ENCODE data around the gene SSBP3. TPM values are rescaled to one million over a fixed set of nuclear protein-coding genes. Genes with fewer than 3 reads are reported as not detected.

Gene SSBP3
- polyA plus RNA-seq, 1 donor (not counting 4 experiments of a cell fraction or from before 2014, with no cell fraction given): 16.9 TPM

DNA sequence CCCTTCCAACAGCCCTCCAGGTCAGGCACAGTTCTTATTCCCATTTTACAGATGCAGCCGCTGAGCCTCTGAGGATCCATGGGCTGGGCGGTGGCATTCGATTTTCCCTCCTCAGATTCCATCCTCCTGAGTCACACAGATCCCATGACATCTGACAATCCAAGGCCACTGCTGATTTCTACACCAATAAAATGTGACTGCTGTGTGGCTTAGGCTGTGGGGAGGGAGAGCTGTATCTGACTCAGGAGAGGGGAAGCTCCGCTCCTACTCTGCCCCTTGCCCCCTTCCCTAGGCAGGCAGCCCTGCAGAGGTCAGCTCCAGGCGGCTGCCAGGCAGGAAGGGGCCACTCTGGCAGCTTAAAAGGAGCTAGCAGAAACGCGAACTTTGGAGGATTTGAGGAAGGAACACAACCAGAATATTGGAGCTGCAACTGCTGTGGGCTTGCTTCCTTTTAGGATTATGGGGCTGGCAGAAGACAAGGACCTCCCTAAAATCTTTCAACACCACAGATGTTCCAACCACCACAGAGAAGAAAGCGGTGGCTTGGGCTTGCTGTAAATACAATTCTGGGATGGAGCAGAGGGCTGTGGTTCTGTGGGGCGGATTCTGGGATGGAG lies 156.3 kb downstream of the SSBP3 start:
- Histone ChIP-seq H3K36me3 (ENCODE audit: control insufficient read depth in 2 of 2, extremely low read depth in 1 of 2, insufficient read depth in 2 of 2, low read length in 2 of 2) (peaks cover 4 to 10% of the 10 kb centered on the region in 2 experiments), H2AFZ (ENCODE audit: control insufficient read depth, low read length) (no peak overlapping the region)
- no peak for TF ChIP-seq EZH2 (IDR thresholded peaks at IDR 0.05; ENCODE audit: low read length)
- TF ChIP-seq, protein P1, sequence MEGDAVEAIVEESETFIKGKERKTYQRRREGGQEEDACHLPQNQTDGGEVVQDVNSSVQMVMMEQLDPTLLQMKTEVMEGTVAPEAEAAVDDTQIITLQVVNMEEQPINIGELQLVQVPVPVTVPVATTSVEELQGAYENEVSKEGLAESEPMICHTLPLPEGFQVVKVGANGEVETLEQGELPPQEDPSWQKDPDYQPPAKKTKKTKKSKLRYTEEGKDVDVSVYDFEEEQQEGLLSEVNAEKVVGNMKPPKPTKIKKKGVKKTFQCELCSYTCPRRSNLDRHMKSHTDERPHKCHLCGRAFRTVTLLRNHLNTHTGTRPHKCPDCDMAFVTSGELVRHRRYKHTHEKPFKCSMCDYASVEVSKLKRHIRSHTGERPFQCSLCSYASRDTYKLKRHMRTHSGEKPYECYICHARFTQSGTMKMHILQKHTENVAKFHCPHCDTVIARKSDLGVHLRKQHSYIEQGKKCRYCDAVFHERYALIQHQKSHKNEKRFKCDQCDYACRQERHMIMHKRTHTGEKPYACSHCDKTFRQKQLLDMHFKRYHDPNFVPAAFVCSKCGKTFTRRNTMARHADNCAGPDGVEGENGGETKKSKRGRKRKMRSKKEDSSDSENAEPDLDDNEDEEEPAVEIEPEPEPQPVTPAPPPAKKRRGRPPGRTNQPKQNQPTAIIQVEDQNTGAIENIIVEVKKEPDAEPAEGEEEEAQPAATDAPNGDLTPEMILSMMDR (optimal IDR thresholded peaks at IDR 0.05 in 1 of 3, IDR thresholded peaks at IDR 0.05 in 1 of 3, conservative IDR thresholded peaks at IDR 0.05 in 1 of 3; ENCODE audit: extremely low read depth in 1 of 3, insufficient read depth in 2 of 3, low read length in 3 of 3): no peak

DNA sequence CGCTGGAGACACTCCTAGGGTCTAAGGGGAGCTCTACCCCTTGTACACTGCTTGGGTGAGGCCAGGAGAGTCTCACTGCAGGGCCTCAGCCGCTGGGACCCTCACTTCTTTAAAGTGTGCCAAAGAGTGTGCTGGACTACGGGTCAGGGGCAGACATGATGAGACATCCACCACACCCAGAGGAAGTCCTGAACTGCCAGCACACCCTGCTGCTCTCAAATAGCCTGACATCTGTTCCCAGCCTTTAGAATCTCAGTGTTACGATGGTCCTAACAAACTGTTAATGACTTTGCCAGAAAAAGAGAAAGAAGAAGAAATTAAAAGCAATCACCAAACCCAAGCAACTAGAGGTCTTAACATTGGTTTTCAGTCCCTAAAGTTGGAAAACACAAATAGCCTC lies 157.2 kb downstream of the SSBP3 start:
- H3K4me3 ChIP-seq (ENCODE audit: control insufficient read depth in 2 of 3, extremely low read depth in 1 of 3, insufficient read depth in 2 of 3, low read depth in 1 of 3, low read length in 3 of 3): no peak overlapping the region

More for the DNA sequence above, 156.3 kb downstream of the SSBP3 start:
- Histone ChIP-seq H3K9me1 (ENCODE audit: control insufficient read depth, extremely low read depth, insufficient read depth, low read length) (peaks cover 3% of the 10 kb centered on the region), H3K4me3 (ENCODE audit: control insufficient read depth in 2 of 3, extremely low read depth in 1 of 3, insufficient read depth in 2 of 3, low read depth in 1 of 3, low read length in 3 of 3) (no peak overlapping the region), H4K20me1 (ENCODE audit: control insufficient read depth, extremely low read depth, insufficient read depth, low read length) (peaks cover 10% of the 10 kb centered on the region), H3K27me3 (ENCODE audit: control insufficient read depth, extremely low read depth, insufficient read depth, low read length) (no peaks in the 10 kb centered on the region), H3K4me1 (ENCODE audit: control insufficient read depth, extremely low read depth, insufficient read depth, low read length) (peaks cover 23% of the 10 kb centered on the region), H3K27ac (ENCODE audit: control insufficient read depth, insufficient read depth, low read length) (no peak overlapping the region), H3K4me2 (ENCODE audit: control insufficient read depth, extremely low read depth, insufficient read depth, low read depth, low read length) (no peak overlapping the region), H3K9me3 (ENCODE audit: control insufficient read depth, low read depth, low read length) (no peaks in the 10 kb centered on the region), H3K9ac (ENCODE audit: control insufficient read depth, extremely low read depth, insufficient read depth, low read length) (no peak overlapping the region), H3K79me2 (ENCODE audit: control insufficient read depth, insufficient read depth, low read length) (no peaks in the 10 kb centered on the region)
- no peak for DNase-seq (ENCODE audit: low read depth, low spot score)
- FAIRE-seq: no peak
- dilution Hi-C loops (cut with MboI; ENCODE audit: extremely low pct_ligation_motif_present, low sequenced_read_pairs): no loop called here

More for the DNA sequence above, 157.2 kb downstream of the SSBP3 start:
- no peak overlapping the region for H2AFZ ChIP-seq (ENCODE audit: control insufficient read depth, low read length)
- FAIRE-seq (no peak), DNase-seq (ENCODE audit: low read depth, low spot score) (no peak)
- H3K27me3 ChIP-seq (ENCODE audit: control insufficient read depth, extremely low read depth, insufficient read depth, low read length): no peaks in the 10 kb centered on the region
- H3K9me3 ChIP-seq (ENCODE audit: control insufficient read depth, low read depth, low read length): no peaks in the 10 kb centered on the region
- peaks cover 3% of the 10 kb centered on the region for H3K9me1 ChIP-seq (ENCODE audit: control insufficient read depth, extremely low read depth, insufficient read depth, low read length)
- no peak for TF ChIP-seq EZH2 (IDR thresholded peaks at IDR 0.05; ENCODE audit: low read length)
- TF ChIP-seq, protein P1 (optimal IDR thresholded peaks at IDR 0.05 in 1 of 3, IDR thresholded peaks at IDR 0.05 in 1 of 3, conservative IDR thresholded peaks at IDR 0.05 in 1 of 3; ENCODE audit: extremely low read depth in 1 of 3, insufficient read depth in 2 of 3, low read length in 3 of 3): no peak
- no peak overlapping the region for H3K9ac ChIP-seq (ENCODE audit: control insufficient read depth, extremely low read depth, insufficient read depth, low read length)
- H4K20me1 ChIP-seq (ENCODE audit: control insufficient read depth, extremely low read depth, insufficient read depth, low read length): peaks cover 4% of the 10 kb centered on the region
- dilution Hi-C loops (cut with MboI; ENCODE audit: extremely low pct_ligation_motif_present, low sequenced_read_pairs): no loop called here
- H3K4me1 ChIP-seq (ENCODE audit: control insufficient read depth, extremely low read depth, insufficient read depth, low read length): peaks cover 17% of the 10 kb centered on the region
- H3K4me2 ChIP-seq (ENCODE audit: control insufficient read depth, extremely low read depth, insufficient read depth, low read depth, low read length): no peak overlapping the region
- H3K79me2 ChIP-seq (ENCODE audit: control insufficient read depth, insufficient read depth, low read length): no peaks in the 10 kb centered on the region
- peaks cover 4 to 10% of the 10 kb centered on the region in 2 experiments for H3K36me3 ChIP-seq (ENCODE audit: control insufficient read depth in 2 of 2, extremely low read depth in 1 of 2, insufficient read depth in 2 of 2, low read length in 2 of 2)
- no peak overlapping the region for H3K27ac ChIP-seq (ENCODE audit: control insufficient read depth, insufficient read depth, low read length)
